Fibroblast of skin of scalp (primary cell): ENCODE data around the gene DHCR7.
A peak's percentile ranks its signal among the peaks of the same experiment; 100 is the strongest.
"Not testable (repeated sequence)": the region's sequence is repeated elsewhere in the genome, so short reads cannot be mapped to it uniquely, and the experiment has no call there.

ENCODE experiments used
- DNase-seq: peaks from one replicate; pipeline ENCODE4 v3.0.0-alpha.2; 2013

DHCR7 gene

DNA sequence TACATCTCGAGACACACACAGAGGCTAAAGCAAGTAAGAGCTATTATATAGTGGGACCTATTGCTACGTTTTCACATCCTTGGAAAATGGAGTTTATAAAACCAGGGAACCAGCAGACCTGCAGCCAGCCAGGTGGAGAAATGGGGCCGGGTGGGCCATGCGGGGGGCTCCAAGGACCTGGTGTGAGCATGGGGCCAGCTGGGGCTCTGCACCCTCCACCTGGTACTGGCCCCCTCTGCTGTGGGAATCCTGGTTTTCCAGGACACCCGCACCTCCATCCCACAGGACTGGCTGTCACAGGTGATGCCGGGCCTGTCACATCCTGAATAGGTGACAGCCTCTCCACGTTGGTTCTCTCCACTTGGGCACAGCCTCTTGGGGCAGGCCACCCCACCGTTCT lies 11.3 kb downstream of the DHCR7 start:
- DNase-seq = no peak

DNA sequence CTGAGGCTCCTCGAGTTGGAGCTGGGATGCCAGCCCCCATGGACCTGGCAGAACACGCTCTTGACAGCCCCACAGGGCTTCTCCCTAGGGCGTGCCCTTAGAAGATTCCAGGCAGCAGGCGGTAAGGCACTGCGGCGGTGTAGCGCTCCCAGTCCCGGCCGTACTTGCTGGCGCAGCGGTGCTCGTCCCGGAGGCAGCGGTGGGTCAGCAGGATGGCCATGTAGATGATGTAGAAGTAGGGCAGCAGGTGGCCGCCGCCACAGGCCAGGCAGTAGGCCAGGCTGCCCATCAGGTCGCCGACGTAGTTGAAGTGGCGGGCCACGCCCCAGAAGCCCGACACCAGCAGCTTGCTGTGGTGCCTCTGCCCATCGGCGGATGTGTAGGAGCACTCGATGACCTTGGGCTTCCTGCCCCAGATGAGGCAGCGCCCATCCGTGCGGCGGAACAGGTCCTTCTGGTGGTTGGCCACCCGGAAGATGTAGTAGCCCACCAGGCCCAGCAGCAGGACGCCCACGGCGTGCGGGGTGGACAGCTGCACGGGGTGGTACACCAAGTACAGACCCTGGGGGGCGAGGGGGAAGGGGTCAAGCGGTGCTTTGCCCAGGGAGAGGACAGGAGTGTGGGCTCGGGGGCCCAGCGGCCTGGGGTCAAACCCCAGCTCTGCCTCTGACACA lies 12.8 kb downstream of the DHCR7 start:
- DNase-seq = no peak

DNA sequence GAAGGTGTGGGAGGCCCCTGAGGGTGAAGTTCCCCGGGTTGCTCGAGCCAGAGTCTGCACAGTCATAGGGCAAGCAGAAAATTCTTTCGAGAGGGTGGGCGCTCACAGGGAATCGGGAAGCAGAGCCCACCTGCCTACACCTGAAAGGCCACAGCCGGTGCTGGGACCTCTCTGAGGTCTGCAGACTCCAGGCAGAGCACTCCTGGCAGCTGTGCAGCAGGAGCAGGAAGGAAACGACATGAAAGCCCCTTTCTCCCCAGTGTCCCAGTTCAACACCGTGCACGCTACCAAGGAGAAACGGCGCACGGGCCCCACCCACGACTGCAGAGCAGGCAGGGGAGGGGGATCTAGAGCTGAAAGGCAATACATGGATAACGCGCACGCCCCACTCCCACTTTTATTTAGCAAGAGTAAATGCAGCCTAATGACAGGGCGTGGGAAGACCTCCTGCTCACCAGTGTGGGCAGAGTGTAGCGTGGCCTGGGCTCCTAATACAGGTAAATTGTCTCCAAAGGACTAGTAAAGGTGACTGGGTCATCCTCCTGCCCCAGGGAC lies 13.5 kb downstream of the DHCR7 start:
- no peak for DNase-seq

DNA sequence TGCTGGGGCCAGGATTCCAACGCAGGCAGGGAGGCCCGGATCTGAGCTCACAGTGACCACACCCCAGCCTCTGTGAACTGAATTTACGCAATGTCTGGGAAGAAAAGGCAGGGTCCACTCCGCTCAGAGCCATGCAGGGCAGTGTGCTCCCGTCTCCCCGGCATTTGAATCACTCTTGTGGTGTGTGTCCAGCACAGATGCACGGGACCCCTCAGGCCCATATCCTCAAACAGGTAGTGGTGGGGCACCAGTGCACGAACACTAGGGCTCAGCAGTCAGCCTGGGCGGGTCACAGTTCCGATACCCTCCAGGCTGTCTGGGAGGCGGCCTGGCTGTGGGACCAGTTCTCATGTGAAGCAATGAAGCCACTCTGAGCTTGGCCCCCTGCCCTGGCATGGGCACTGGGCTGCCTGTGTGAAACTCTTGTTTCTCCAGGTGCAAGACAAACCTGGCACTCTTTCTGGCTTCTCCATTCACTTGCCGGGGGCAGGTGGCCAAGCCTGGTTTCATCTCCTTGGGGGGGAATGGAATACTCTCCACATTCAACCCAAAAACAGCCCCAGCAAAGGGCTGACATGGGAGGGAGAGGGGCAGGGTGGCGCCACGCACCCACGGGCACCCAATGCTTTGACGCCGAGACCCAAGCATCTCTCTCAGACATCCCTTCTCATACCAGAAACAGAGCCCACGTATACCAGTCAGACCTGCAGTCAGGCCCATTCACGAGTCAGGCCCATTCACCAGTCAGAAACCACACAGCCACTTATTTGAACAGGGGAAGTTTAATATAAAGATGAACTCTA lies 14.3 kb downstream of the DHCR7 start:
- no peak for DNase-seq

DNA sequence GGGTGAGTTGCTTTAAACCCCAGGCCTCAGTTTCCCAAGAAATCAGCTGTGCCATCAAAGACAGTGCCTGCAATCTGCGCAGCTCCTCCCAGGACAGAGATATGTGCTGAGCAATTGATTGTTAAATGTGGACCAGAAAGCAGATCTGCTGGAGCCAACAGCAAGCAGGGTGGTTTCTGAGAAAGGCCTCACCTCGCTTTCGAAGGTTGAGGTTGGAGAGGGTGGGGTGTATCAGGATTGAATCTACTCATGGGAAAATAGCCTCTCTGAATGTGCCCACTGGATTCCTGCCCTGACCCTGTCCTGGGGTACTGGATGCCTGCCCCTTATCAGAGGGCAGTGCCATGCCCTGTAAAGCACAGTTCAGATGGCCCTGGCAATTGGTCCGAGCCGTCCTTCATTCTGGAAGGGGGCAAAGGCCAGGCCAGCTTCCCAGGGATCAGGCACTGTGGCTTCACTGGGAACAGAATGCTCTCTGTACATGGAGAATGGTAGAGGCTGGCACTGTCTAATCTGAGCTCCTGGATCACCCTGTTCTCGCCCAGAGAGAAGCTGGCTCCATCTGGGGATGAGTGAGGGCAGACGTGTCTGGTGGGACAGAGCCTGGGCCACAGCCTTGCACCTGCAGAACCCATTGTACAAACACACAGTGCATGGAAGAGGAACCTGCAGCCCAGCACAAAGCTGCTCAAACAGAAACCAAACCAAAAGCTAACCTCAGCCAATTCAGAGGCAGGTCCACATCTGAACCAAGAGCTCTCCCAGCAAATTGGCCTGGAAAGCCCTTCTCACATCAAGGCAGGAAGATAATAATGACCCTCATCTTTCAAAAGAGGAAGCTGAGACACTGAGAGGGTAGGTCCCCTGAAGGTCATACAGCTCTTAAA lies 15.2 kb downstream of the DHCR7 start:
- DNase-seq = no peak

DNA sequence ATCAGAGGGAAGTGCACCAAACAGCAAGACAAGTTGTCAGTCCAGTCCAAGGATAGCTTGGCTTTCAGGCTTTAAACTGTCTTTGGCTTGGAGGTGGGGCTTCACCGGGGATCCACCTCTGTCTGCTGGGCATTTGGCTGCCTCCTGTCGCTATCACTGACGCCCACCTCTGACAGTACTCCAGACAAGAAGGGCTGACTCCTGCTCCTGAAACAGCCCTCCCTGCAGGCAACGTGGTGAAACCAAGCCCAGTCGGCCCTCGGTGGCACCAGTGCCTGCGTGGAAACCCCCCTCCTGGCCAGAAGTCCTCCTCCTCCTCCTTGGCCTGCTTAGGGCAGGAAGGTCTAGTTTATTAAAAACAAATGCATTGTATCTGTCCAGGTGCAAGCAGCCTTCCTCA lies 16.9 kb downstream of the DHCR7 start:
- DNase-seq = no peak

DNA sequence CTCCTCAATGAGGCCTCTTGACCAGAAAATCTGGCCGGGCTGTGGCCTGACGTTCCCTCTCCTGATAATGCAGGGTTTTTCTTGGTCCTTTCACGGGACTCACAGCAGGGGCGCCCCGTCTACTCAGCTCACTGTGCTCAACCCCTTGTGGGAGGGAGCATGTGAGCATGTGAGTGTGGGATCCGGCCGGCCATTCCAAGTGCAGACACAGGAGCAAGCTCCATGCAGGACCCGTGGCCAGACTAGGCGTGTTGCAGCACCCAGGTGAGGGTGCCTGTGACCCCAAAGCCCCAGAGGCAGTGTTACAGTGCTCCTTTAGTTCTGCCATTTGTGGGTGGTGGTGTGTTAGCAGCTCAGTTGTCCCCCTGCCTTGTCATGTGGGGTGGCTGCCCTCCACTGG lies 18.0 kb downstream of the DHCR7 start:
- no peak for DNase-seq

DNA sequence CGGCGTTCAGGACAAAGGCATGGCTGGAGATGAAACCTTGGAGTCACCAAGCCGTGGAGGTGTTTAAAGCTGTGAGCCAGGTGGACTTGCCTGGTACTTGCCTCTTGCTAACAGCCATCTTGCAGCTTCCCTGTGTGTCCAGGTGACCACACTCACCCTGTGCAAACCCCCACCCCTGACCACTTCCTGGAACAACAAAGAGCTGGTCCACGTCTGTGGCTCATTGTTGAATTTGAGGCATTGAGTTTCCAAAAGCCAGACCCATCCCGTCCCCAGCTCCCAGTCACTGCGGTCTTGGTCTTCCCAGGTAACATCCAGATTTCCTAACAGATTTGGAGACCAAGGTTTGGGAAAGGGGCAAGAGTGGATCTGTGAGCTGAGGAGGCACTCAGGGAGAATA lies 18.5 kb downstream of the DHCR7 start:
- no peak for DNase-seq

DNA sequence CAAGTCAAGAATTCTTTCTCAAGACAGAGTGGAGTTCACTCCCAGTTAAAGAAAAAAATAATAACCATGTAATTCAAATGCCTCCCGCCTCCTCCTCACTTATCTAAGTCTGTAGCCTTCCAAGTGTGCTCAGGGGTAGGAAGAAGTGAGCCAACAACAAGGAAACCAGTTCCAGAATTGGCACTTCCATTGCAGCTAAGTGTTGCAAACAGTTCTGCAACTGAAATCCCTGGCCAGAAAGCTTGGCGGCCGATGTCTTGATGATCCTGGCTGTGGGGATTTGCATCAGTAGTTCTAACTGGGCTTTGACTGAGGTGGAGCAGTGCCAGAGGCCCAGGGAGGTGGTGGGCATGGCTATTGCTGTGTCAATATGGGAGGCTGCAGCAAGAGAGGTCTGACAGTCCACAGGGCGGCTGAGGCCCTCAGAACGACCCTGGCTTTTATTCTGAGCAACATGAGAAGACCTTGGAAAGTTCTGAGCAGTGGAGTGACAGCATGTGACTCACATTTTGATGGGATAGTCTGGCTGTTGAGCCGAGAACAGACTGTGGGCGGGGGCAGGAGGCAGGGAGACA lies 19.2 kb downstream of the DHCR7 start:
- DNase-seq = no peak

DNA sequence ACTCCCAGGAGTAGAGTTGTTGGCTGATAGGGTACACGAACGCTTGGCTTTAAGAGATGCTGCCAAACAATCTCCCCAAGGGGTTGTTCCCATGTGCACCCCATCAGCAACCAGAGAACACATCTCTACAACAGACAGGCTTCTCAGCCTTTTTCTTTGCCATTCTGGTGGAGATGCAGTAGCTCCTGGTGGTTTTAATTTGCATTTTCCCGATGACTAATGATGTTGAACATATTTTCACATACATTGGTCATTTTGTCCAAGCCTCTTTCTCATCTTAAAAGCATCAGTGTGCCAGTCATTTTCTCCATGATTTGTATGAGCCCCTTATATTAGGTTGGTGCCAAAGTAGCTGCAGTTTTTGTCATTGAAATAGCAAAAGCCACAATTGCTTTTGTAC lies 21.8 kb downstream of the DHCR7 start:
- peak; percentile 37 for DNase-seq

DNA sequence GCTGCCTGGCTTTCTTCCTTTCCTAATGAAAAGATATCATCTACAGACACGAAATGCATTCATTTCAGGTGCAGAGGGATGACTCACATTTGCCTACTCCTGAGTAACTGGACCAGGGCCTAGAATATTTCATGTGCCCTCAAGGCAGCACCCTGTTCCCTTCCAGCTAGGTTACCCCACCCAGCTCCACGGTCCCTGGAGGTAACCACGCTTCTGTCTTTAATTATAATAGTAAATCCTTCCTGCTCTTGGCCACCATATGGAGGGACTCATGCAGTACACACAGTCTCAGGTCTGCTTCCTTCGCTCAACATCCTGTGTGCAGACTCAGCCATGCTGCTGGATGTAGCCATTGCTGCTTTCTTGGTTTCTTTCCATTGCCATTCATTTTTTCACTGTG lies 22.3 kb downstream of the DHCR7 start:
- DNase-seq = peak; percentile 8

DNA sequence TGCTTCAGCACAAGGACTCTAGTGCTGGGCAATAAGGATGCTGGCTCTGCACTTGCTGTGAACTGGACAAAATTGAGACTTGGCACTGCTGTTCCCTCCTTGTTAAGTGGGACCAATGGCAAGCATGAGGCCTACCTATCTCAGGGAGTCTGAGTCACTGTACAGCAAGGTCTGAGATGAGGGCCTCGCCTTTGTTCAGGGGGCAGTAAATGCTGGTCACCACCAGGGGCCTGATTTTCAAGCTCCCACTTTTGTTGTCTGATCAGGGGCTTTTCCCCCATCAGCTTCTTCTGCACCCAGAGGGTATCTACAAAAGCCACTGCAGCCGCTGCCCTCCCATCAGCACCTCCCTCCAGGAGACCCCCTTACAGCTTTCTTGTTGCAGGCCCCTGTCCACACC lies 22.8 kb downstream of the DHCR7 start:
- no peak for DNase-seq

DNA sequence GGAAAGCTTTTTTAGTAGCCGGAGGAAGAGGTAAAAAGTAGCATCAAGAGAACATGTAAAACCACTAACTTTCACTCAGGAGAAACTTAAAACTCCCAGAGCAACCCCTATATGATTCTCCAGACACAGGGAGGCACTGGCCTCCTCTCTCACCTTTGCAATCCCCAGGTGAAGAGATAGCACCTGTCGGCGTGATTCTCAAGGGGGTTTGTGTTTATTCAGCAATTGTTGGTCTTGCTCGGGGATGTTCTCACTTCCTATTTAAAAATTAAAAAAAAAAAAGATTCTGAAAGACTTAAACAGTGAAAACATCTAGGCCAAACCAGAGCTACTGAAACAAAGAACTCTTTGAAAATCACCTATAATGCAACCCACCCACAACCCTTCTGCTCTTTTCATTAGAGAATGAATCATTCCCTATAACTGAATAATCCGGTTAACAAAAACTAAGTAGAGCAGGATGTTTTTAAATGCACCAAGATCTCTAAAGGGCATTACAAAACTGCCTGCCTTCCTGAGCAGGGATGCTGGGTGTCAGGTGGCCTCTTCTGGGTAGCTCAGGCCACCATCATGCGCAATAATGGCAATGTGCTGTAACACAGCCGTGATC lies 24.9 kb downstream of the DHCR7 start:
- DNase-seq = no peak

DNA sequence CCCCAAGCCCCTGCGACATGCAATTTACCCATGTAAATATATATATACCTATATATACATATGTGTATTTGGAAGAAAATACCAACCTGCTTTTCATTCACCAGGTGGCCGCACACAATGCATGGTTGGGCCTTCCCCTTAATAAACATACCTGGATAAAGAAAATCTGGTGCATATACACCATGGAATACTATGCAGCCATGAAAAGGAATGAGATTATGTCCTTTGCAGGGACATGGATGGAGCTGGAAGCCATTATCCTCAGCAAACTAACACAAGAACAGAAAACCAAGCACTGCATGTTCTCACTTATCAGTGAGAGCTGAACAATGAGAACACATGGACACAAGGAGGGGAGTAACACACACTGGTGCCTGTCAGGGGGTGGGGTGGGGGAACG lies 25.9 kb downstream of the DHCR7 start:
- DNase-seq = not testable (repeated sequence)

DNA sequence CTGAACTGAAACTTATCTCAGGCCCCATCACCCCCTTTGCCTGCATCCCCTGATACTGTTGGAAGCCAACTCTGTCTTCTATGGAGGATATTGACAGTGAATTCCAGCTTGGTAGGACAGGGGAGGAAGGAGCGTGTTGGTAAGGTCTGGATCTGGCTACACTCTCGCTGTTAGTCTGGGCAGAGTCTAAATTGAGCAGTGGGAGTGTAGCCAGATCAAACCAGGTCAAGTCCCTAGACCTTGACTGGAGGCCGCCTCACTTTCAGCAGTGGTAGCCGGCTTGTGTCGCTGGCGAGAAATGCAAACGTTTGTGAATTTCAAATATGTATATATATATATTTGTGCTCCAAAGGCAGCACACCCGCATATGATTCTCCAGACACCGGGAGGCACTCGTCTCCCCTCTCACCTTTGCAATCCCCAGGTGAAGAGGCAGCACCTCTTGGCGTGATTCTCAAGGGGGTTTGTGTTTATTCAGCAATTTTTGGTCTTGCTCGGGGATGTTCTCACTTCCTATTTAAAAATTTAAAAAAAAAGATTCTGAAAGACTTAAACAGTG lies 26.7 kb downstream of the DHCR7 start:
- DNase-seq = no peak

DNA sequence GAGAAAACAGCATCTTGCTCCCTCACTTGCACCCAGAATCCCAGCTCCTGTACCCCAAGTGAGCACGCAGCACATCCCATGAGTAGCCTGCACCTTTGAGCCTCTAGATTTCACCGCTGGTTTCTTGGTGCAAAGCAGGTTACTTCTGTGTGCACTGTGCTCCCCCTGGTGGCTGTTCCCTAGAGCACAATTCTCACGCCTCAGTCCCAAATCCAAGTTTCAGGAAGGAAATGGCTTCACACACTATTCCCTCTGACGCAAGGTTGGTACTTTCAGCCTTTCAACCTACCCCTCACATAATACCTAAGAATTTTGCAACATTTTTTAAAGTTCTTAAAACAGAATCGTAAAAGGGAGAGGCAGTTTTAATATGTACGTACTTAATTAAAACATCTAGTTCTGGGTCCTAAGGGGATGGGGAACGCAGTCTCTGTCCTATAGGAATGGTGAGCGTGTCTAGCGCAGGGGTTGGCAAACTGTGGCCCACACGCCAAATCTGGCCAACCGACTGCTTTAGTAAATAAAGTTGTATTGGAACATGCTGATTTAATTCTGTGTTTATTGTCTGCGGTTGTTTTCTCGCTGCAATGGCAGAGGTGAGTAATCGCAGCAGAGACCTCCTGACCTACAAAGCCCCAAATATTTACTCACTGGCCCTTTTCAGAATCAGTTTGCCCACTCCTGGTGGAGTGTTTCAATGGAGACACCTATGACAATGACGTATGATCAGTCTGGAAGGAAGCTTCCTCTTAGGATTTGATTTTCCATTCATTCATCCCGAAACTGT lies 27.5 kb downstream of the DHCR7 start:
- DNase-seq = peak; percentile 31

DNA sequence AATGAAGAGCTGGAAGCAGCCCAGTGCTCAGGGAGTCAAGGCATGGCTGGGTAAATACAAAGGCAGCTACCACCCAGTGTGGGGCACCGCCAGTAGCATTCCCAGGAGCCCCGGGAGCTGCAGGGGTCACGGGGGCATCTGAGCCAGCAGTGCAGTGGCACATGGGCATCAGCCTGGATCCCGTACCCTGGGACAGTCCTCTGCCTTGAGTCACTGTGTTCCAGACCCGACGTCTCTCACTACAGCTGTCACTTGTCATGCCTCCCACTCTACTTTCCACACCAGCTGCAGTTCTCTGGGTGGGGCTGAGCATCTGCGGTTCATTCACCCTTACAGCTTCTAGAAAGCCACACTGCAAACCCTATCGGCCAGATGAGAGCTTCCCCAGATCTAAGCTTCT lies 29.6 kb downstream of the DHCR7 start:
- DNase-seq = no peak

DNA sequence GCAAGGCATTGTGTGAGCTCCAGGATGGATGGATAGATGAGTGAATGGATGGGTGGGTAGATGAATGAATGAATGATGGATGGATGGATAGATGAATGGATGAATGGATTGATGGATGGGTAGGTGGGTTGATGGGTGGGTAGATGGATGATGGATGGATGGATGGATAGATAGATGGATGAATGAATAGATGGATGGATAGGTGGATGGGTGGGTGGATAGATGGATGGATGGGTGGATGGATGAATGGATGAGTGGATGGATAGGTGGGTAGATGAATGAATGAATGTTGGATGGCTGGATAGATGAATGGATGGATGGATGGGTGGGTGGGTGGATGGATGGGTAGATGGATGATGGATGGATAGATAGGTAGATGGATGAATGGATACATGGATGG lies 33.5 kb downstream of the DHCR7 start:
- DNase-seq = no peak

DNA sequence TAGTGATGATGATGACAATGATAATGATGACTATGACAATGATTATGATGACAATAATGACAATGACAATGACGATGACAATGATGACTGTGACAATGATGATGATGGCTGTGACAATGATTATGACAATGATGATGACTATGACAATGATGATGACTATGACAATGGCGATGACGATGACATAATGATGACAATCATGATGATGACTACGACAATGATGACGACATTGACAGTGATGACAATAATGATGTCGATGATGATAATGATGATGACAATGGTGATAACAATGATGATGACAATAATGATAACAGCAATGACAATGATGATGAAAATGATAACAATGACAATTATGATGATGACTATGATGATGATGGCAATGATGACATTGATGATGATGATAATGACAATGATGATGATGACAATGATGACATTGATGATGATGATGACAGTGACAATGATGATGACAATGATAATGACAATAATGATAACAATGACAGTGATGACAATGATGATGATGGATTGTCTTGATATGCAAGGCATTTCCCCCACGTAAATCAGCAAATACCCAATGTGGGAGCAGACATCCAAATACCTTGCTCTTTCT lies 37.7 kb downstream of the DHCR7 start:
- no peak for DNase-seq

DNA sequence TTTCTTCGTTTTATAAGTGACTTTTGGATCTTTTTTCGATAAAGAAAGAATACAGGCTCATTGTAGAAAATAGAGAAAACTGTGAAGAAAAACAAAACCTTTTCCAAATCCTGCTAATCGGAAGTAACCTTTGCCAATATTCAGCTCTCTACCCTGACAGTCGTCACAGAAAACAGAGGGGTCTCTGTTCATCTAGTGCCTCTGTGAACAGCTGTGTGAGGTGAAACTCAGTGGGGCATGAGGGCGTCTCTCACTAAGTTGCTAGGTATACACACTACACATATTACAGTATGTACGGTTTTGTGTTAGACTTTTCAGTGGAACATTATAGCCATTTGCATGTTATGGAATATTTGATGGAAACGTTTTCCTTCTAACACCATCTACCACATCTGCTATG lies 39.4 kb downstream of the DHCR7 start:
- no peak for DNase-seq

DNA sequence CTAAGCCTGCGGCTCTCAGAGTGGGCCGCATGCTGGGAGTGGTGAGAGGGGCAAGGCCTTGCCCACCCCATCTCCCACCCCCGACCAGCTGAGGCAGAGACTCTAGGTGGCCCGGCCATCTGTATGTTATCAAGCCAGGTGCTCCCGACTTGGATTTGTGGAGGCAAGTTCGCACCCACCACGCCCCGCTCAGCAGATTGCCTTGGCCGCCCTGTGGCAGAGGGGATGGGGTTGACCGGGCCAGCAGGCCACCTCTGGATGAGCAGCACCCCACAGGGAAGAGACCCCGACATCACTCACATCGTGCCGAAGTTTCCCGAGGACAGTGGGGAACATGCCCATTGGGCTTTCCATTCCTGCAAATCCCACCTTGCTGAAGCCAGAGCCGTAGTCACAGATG lies 40.8 kb downstream of the DHCR7 start:
- DNase-seq = no peak
